Stimulated activated CD8-positive, alpha-beta memory T cell treated with anti-CD3 and anti-CD28 coated beads, Interleukin-4, amount 100 ng/mL, for 1 hour (primary cell): ENCODE data around the gene TOR1A.

Source experiments
- DNase-seq, 2 donors: peaks; one replicate each; pipeline ENCODE4 v3.0.0-alpha.2; 2020; ENCODE audit warnings: low read depth in 2 of 2, low spot score in 1 of 2

The TOR1A gene

DNA sequence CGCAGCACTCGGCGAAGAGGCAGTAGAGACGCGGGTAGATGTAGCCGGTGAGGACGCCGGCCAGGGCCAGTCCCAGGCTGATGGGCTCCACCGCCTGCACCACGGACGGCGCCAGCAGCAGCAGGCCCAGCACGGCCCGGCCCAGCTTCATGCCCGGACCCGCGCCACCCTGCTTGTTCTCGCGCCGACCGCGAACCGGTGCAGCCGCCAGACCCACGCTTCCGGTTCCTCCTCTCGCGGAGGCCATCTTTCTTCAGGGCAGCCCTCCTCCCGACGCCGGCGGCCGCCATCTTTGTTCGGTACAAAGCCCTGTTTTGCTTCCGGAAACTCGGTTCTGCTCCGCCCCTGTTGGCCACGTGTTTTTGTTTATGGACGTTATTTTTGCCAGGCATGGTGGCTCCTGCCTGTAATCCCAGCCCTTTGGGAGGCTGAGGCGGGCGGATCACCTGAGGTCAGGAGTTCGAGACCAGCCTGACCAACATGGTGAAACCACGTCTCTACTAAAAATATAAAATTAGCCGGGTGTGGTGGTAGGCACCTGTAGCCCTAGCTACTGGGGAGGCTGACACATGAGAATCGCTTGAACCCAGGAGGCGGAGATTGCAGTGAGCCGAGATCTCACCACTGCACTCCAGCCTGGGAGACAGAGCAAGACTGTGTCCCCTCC, at the start of gene TOR1A:
Gene TOR1A, minus strand, starts transcription at position 202 of the 667 bp plus-strand sequence. Its CDS starts 51 bp downstream, at position 151.
- DNase-seq = peak; percentile 76 to 81

- no peak for DNase-seq
Measured at GRCh38 chr9:129871046-129871445, 47.1 kb upstream of the TOR1A start.

DNA sequence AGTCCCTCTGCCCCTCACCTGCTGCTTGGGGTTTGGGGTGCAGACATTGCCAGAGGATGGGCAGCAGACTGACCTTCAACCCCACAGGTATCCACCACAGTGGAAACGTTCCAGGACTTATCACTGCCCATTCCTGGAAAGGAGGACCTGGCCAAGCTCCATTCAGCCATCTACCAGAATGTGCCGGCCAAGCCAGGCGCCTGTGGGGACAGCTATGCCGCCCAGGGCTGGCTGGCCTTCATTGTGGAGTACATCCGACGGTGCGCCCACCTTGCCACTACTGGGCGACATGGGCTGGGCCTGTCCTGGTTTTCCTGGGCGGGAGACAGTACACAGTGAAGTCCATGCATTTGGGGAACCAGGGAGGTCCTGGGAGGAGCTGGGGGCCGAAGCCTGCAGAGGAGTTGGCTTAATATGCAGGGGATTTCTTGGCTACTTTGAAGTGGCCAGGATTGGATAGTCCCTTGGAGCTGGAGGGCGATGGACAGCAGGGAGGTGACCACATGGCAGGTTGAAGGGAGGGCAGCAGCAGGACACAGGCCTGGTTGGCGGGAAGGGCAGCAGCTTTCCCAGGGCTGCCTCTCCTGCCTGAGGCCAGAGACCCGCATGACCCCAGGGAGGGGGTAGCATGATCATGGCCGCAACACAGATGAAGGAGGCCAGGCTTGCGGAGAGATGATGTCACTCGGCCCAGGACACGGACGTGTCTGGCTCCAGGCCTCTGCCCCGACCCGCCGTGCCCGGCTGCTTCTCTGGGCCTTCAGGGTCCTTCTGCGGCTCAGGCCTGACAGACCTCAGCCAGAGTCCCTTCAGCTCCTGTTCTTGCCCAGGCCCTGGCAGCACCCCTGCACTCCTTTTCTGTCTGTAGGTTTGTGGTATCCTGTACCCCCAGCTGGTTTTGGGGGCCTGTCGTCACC, 45.9 kb upstream of the TOR1A start:
- no peak for DNase-seq

DNA sequence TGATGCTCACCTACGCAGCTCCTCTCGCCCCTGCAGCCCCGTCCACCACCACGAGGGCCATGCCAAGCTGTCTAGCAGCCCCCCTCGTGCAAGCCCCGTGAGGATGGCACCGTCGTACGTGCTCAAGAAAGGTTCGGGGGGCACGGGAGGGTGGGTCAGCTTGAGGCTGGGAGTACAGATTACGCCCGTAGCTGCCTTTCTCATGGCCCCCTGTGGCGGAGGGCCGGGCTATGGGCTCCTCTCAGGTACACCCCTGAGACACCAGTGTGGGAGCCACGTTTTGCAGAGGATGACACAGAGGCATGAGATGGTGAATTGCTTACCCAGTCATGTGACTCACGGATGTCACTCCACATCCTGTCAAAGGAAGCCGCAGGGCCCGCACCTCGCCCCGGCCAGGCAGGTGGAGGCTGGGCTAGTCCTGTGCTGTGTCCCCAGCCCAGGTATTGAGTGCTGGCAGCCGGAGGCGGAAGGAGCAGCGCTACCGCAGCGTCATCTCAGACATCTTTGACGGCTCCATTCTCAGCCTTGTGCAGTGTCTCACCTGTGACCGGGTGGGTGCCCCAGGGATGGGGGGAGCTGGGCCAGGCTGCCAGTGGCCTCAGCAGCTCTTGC, 45.0 kb upstream of the TOR1A start:
- peak in 1 of 2 donors; percentile 80 for DNase-seq

- no peak for DNase-seq
Measured at GRCh38 chr9:129868023-129868871, 44.3 kb upstream of the TOR1A start.

DNA sequence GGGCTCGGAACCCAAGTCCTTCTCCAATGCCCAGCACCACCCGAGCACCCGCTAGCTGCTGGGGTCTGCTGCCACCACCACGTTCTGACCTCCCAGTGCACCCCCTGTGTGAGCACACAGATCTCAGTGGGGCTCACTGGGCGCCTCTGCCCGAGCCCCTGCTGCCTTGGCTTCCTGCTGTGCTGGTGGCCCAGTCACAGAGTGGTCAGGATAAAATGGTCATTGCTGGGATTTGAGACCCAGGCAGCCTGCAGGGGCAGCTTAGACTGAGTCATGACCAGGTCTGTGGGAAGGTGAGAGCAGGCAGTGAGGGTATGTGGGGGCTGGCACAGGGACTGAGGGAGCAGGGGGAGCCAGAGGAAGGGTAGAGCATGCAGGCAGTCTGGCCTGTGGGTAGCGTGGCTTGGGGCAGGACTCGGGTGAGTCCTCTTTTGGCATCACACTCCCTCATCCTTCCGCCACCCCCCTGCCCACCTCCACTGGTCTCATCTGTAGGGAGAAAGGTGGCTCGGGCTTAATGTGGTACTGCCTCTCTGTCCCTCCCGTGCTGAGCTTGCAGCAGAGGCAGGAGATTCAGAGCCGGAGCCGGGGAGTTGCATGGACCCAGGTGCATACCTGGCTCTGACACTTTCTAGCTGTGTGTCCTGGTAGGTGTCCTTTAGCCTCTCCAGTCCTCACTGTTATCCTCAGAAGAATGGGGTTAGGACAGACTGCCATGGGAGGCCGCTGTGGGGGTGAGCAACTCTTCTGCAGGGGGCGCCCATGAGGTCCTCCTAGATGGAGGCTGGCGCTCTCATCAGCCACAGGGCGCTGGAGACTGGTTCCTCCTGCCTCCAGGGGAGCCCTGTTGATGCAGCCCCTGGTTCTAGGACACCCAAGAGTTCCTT, 43.4 kb upstream of the TOR1A start:
- no peak for DNase-seq

DNA sequence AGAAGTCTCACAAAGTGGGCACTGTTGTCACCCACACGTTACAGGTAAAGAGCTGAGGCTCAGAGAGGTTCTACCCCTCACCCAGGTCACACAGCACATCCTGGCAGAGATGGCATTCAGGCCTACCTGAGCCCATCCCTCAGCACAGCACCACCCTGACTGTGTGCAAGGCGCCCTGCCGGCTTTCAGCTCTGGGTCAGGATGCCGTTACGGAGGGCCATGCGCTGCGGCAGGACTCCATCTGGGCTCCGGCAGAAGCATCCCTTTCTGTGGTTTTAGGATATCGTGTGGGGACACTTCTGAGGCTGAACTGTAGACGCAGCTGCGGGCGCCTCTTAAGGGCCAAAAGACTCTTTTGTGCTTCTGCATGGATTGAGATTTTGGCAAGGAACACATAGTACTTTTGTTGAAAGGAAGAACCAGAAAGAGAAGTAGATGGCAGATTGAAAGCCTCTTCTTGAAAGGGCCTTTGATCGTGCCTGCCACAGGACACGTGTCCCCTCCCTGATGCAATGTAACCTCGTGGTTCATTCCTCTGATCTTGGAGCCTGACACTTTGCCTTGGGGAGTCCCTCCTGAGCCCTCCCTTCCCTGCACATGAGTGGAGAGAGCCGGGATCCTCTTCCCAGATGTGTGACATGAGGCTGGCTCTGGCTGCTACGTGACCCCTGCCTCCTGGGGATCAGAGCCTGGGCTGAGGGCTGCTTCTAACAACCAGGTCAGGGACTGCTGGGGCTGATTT, 42.6 kb upstream of the TOR1A start:
- DNase-seq = no peak

DNA sequence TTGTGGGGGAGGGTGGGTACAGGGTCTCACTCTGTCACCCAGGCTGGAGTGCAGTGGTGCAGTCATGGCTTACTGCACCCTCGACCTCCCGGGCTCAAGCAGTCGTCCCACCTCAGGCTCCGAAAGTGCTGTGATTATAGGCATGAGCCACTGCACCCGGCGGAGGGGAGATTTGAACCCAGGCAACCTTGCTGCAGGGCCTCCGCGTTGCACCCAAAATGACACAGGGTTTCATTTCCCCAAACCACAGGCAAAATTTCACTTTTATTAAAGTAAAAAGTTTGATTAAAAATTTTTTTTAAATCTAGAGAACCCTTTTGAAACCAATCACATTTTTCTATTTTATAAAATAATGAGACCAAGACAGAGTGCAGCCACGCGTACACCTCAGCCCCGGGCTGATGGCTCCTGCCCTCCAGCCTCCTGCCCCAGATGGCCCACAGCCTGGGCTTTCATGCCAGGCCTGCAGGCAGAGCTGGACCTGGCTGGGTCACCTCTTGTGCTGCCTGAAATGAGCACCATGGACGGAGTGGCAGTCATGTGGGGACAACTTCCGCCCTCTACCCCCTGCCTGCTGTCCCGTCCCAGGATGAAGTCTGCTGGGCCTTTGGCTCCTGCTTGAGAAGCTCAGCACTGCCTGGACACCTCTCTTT, 41.9 kb upstream of the TOR1A start:
- DNase-seq = no peak

DNA sequence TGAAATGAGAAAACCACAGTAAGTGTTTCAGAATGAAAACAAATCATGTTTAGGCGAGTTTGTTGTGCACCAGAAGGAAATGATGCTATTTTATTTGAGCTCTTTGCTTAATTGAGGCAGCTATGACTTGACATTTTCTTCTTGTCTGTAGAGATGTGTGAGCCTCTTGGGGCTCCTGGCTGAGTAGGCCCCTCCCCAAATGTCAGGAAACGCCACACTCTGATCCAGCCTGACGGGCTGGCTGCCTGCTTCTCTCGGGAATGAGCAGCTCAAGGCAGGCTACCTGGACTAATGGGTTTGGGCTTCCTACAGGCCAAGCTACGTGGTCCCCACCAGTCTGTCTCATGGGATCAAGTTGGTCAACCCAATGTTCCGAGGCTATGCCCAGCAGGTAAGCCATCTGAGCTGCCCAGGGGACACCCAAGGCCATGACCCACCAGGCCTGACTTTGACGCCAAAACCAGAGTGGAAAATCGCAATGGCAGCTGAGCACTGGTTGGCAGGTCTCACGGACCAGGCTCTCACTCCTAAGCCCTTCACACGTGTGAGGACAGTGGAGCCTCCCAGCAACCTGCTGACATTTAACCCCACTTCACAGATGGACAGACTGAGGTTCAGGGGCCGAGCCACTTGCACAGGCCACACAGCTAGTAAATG, 41.2 kb upstream of the TOR1A start:
- no peak for DNase-seq

GRCh38 chr9:129863059-129863690, 39.2 kb upstream of the TOR1A start:
- peak in 1 of 2 donors; percentile 57 for DNase-seq

- DNase-seq = no peak
Measured at GRCh38 chr9:129861447-129861827, 37.5 kb upstream of the TOR1A start.

DNA sequence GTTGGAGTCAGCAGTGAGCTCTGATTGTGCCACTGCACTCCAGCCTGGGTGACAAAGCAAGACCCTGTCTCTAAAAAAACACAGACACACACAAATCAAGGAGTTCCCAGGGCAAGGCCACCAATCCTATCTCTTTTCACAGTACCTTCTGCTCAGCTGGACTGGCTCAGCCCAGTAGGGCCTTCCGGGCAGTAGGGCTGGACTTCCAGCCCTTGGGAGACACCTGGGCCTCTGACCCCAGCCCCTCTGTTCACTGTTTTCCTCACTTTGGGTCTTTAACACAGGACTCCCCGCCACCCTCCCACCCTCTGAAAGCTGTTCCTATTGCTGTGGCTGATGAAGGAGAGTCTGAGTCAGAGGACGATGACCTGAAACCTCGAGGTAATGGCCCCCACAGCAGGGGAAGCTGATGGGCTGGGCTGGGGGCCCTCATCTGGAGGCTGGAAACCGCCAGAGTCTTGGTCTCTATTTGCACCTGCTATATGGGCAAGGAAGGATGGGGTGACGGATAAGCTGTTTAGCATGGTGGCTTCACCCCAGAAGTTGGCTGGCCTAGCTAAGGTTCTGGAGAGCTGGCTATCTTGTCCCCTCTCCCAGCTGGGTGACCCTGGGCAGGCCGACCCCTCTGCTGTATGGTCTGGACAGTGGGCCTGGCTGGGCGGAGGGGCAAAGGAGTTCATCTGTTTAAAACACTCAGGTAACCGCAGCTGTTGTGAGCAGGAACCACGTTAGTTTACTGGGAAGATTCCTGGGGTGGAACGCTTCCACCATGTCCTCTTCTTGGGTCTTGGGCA, 36.9 kb upstream of the TOR1A start:
- no peak for DNase-seq

- DNase-seq = no peak
Measured at GRCh38 chr9:129858167-129858962, 34.4 kb upstream of the TOR1A start.

GRCh38 chr9:129857207-129857606, 33.3 kb upstream of the TOR1A start:
- DNase-seq = no peak

DNA sequence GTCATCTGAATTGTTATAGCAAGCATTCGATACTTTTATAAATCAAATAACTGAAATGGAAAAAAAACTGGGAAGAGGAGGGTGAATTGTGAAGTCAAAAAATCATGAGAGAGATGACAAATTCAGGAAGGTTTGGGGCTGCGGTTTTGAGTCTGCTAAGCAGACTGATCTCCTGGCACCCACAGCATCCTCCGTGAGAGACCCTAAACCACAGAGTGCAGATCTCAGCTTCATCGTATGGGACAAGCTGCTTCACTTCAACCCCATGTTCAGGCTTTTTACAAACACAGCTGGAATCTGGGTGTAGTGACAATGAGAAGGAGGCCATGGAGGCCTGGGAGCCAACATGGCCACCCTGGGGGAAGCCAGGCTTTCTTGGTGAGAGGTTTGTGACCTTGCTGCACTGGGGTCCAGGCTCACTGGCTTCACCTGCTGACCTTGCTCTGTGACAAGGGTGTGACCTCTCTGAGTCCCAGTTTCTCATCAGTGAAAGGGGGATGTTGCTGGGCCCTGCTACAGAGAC, 30.7 kb upstream of the TOR1A start:
- DNase-seq = no peak

GRCh38 chr9:129853614-129854013, 29.7 kb upstream of the TOR1A start:
- no peak for DNase-seq
